HG03064 (cell line): Measurements from ENCODE around the gene NTN1.

Experiments
- ATAC-seq: cut with Tn5 transposase; IDR thresholded peaks from one replicate; pipeline ENCODE4 v1.9.1; 2021; ENCODE audit warnings: low read depth; ENCODE audit not compliant: unreplicated experiment

The NTN1 gene

DNA sequence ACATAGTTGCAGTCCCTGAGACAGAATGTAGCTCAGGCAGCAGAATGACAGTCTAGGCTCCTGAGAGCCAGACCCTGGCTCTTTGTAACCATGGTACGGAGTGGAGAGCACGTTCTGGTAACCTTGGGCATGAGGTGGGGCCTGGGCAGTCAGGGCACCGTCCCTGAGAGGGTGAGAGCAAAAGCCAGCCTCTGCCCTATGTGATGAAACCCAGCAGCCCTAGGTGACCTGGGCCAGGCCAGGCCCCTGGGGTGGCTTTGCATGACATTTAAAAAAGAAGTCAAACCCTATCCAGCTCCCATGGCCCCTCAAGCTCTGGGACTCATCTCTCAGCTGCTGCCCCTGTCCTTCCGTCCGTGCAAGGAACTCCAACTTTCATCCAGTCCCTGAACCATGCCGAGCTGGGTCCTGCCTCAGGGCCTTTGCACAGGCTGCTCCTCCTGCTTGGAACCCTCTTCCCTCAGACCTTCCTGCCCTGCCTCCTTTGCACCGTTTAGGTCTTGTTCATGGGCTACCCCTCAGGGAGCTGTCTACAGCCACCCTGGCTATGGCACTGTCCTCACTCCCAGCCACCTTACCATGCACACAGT is 188.6 kb downstream of the NTN1 start:
- no peak for ATAC-seq

DNA sequence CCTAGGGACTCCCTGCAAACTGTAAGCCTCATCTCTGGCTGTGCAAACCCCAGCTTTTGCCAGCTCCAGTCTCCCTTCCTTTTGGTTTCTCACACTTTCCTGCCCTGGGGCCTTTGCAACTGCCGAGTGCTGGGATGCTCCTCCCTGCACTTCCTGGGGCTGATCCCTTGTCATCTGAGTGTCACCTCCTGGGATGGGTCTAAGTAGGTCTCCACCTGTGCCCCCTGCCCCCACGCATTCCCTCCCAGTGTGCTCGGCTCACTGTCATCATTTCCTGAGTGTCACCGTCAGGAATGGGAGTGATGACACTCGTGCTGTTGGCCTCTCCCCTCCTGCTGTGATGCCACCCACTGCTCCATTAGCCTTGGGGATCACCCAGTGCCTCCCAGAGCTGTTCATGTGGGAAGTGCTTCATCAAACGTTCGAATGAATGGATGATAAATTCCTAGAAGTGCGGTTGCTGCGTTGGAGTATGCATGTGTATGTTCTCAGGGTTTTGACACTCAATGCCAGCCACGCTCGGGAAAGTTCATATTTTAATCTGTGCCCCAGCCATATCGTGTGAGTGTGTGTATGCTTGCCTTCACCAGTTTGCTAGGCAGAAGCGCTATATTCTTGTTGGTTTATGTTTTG is 189.9 kb downstream of the NTN1 start:
- no peak for ATAC-seq

DNA sequence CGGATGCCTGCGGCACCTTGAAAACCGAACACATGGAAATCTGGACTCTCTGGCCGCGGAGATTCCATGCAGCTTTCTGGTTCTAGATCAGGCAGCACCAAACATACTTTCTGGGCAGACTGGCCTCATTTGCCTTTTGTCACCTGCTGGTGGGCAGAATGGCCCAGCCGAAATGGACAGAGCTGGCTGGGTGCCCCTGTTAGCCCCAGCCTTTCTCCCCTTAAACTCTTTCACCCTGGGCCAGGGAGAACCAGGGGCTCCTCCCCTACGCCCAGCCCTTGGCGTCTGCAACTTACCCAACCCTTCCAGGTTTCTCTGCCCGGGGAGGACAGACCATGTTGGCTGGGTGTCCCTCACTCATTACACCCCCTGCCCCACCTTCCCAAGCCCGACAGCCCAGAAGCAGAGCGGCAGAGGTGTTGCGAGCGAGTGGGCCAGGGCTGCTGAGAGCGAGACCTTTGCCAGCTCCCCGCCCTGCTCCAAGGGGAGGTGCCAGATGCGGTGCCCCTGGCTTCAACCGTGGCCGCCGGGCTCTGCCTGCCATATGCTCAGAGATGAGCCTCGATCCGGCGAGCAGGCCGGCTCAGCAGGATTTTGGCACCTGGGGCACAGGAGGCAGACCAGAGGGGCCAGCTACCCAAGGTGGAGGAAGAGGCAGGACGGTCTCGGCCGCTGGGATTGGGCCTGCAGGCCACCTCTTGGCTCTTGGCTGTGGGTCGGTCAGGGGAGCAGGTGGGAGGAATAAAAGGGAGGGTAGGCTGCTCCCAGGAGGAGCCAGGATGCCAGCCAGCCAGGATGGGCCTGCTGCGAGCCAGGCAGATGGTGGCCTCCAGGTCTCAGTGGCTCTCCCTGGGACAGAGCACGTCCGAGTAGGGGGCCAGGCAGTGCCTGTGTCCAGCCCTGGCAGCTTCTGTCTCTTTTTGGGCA is 191.3 kb downstream of the NTN1 start:
- ATAC-seq = no peak

DNA sequence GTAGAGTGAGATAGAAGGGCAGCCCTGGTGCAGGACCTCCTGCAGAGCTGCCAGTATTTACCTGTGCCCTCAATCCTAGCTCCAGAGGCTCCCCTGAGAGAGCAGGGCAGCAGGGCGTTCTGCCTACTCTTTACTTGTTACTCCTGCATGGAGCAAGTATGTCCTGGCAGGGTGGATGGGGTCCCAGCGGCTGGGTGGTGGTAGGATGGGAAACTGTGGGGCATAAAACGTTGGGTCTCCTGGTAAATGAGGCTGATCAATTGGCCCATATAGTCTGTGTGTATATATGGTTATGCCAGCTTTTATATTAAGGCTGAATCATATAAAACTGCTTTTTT is 192.0 kb downstream of the NTN1 start:
- no peak for ATAC-seq

DNA sequence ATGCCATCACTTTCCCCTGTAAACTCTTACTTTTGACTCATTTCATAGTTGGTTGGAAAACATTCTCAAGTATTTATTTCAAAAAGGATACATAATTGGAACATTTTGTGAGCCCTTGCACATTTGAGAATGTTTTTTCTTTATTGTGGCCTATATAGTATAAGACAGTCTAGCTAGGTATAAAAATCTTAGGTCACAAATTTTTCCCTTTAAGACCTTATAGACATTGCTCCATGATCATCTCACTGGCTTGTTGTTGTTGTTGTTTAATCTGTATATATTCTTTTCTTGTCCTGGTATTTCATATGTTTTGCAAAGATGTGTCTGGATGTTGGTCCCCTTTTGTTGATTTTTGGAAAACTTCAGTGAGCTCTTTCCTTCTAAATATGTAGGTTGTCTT is 194.2 kb downstream of the NTN1 start:
- ATAC-seq = no peak

DNA sequence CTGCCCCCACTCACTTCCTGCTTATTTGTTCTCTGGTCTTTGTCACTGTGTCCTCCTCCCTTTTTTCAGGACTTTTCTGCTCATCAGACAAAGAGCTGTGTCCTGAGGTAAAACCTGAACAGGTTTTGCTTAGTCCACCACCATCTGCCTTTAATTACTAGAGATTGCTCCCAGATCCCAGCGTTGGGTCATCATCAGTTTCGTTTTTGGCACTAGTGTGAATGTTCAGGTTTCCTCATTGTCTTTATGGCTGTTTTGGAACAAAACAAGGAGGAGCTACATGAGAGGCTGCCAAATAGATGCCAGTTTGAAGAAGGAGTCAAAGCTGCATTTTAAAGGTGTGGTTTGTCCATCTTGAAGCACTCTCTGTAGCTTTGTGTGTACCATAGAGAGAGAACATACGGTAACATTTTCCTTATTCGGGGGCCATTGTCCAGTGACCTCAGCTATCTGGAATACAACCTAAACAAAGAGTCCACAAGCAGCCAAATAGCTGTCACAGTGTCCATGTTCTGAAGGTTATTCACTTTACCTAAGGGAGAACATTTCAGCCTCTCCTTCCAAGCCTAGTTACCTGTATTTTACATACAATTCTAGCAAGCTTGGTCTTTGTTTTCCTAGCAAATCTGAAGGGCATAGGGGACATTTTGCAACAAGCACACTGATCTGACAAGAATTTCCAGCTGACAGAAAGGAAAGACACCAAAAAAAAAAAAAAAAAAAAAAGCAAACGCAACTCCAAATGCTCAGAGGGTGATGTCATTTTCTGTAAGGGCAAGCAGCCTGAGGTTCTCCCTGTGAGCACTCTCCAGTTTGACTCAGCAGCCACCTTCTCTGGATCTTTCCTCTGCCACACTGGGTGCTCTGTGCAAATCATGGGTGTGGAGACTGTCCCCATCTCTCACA is 196.1 kb downstream of the NTN1 start:
- ATAC-seq = no peak

DNA sequence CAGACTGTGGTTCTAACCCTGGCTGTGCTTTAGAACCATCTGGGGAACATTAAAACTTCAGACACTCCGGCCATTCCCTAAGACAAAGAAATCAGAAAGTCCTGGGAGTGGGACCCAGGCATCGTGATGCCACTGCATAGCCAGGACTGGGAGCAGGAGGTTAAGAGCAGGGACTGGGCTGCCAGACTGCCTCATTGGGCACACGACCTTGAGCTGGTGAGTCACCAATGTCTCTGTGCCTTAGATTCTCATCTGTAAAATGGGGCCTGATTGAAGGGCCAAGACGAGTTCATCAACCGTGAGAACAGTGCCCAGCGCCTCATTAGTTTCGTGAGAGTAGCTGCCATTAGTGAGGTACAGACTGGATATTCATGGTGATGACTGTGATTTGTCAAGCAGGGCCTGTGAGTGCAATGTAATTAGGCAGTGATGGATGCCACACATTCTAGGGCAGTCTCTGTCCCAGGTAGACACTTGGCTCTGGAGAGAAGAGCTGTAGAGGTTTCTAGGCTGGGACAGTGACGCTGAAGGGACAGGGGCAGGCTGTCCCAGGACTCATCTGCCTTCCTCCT is 196.8 kb downstream of the NTN1 start:
- ATAC-seq = no peak

DNA sequence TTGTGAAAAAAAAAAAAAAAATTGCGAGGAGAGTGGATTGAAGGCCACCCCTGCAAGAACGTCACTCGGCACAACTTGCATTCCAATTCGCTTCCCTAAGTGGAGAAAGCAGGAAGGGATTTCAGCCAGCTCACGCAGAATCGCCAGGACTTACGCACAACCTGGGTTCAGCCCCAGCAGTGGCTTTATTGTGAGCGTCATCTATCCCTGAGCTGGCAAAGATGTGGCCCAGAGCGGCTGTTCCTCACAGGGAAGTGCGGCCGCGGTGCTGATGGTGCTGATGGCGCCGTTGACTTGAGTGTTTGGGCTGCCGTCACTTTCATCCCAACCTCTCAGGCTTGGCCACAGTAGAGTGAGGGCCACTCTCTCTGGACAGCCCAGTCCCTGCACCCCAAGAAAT is 197.6 kb downstream of the NTN1 start:
- ATAC-seq = no peak

DNA sequence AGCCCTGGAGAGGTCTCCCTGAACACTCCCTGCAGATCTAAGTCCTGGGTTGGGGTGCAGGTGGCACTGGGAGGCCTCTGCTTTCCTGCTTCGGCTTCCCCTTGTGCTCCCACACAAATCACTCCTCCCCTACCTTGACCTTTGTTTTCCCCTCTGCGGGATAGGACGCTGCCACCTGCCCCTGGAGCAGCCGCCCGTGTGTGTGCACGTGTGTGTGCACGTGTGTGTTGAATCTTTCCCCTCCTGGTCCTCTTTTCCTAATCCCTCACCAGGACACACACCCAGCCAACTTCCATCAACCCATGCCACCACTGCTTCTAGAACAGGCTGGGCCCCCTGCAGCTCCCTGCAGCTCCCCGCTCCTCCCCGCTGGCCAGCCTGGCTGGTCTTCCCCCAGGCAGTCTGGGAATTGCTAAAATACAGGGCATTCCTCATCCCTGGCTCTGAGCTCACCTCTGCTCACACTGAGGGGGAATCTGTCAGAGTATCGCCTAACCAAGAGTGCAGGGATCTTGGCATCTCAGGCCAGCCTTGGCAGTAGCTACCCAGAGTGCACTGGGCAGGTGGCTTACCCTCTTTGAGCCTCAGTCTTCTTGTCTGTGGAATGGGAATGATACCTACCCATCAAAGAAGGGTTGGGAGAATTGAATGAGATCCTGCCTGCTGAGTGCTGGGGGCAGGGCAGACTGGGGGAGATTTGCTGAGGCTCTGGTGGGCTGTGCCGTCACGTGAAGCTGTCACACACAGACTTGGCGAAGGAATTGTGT is 198.5 kb downstream of the NTN1 start:
- ATAC-seq = no peak

DNA sequence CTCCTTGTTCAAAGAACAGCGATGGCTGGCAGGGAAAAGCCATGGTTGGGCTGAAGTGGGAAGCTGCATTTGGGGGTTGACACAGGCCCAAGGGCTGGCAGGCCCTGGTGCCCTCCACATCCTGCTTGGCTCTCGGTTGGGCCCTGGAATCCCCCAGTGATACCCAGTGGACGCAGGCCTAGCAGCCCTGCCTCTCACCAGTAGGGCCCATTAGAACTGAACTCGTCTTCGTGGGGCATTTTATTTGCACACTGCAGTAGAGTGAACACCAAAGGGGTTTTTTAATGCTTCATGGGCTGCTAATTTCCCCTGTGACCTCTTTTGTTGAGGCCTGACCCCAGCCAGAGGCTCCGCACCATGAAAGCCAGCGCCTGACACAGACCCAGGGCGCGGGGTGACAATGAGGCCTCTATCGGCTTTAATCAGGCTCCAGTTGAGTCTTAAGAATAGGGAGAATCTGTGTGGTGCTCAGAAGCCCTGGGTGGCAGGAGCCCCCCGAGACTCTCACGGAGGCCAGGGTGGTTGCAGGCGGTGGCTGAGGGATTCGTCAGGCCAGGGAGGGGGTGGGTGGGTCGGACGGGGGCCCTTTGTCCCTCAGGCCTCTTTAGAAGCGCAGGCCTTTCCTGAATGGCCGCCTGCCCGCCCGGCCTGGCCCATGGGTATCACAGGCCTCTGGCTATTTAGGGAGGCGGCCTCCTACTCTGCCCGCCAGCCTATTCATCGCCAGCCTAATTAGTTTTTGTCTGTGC is 199.3 kb downstream of the NTN1 start:
- ATAC-seq = no peak

DNA sequence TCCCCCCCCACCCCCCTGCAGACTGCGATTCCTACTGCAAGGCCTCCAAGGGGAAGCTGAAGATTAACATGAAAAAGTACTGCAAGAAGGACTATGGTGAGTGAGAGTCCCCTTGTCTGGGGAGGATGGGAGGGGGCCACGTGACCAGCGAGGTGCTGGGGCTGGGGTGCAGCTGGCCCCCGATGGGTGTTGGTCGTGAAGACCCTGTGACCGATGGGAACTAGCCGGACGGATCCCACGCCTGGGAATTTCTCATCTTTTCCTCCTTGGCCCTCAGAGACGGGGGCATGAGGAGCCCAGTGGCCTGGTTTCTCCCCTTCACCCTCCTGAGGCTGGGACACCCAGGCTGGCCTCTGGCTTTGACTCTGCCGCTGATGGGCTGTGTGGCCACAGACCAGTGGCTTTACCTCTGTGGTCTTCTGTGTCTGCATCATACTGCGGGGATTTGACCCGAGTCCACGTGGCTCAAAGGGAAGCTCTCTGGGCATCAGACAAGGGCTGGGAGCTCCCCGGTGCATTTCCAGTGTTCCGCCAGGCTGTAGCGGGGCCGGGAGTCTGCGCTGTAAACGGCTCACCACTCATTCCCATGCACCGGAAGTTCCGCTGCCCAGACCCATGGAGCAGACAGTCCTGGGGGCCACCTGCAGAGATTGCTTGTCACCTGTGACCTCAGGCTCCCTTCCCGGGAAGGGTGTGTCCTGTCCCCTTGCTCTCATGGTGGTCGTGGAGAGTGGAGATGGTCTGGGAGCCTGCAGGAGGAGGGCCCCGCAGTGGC is 200.0 kb downstream of the NTN1 start:
- no peak for ATAC-seq

DNA sequence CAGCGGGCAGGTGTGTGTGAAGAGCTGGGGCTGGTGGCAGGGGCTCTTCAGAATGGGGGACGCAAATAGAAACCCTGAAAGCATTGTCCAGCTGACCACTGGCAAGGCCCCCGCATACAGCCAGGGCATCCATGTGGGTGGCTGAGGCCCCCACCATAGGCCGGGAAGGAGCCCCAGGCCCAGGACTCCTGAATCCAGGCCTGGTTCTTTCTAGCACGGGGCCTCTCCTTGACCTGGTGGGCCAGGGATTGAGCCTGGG is 200.5 kb downstream of the NTN1 start:
- no peak for ATAC-seq

DNA sequence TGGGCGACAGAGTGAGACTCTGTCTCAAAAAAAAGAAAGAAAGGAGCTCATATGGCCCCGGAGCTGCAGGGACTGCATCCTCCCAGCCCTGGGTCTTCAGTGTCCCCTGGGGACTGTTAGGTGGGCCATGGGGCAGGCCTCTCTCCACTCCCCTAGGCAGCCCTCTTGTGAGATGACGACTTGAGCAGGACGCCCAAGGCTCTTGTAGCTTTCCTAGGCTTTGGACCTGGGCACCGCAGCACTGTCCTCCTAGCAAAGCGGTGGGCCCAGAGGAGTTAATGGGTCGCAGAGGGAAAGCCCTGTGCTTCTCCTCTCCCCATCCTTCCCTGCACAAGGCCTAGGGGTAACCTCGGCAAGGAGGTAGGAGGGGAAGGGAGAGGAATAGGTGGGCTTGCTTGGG is 202.2 kb downstream of the NTN1 start:
- ATAC-seq = no peak

DNA sequence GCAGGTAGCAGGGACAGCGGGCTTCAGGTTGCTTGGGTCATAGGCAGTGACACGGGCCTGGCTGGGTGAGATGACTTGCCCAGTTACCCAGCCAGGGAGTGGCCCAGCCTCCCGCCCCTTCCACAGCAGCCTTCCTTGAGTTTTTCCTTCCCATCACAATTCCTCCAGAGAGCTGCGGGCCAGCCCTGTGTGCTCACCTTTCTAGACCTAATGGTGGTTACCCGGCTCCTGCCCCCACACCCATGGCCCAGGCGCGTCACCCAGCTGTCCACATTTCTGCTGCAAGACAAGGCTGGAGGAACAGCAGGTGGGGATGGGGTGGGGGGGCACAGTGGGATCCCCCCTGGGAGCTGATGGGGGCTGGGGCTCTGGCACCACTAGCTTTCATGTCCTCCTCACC is 203.2 kb downstream of the NTN1 start:
- ATAC-seq = no peak

DNA sequence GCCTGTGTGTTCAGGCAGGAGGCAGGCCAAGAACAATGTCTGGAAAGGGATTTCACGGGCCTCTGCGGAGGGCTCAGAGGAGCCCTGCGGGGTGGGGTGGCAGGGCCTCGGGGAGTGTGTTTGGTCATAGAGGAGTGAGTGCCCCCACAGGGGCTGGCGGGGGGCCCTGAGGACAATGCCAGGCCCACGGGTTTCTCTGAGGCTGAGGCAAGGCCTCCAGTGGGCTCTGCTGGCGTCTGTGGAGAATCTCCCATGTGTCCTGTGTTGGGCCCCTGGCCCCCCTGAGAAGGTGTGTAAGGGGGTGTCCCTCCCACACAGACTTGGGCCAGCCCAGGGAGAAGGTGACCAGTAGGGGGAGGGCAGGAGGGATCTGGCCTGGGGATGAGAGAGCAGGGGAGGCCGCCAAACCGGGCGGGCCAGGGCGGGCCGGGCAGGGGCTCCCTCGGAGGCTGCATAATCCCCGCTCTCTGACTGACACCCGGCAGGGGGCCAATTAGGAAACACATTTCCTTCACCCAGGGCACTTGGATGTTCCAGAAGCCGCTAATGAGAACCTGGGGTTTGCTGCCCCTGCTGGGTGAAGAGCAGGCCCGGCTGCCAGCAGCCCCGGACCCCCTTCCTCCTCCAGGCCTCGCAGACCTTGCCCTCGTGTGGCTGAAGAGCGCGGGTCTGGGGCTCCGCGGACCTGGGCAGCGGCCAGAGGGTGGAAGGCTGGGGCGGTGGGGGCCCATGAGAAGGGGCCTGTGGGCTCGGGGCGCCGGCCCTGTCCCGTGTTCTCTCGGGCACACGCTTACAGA is 204.2 kb downstream of the NTN1 start:
- no peak for ATAC-seq

DNA sequence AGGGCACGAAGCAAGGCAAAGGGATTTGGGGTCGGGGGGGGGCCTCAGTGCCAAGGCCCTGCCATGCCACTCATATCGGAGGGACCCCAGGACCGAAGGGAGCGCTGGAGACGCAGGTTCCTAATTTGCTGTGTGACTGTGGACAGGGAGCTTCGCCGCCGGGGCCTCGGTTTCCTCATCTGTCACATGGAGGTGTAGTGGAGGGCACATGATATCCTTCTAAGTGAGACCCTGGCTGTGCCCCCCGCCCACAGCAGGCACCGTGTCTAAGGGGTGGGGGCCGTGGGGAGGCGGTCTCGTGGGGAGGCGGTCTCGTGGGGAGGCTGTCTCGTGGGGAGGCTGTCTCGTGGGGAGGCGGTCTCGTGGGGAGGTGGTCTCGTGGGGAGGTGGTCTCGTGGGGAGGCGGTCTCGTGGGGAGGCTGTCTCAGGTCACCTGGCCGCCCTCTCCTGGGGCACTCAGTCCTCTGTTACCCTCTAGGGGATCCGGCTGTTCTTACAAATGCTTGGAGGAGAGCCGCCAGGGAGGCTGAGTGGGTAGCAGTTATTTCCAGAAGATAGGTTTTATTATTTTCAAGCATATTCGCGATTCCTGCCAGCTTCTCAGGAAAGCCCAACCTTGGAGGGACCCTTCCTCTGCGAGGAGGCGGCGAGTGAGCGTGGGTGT is 205.0 kb downstream of the NTN1 start:
- ATAC-seq = no peak

DNA sequence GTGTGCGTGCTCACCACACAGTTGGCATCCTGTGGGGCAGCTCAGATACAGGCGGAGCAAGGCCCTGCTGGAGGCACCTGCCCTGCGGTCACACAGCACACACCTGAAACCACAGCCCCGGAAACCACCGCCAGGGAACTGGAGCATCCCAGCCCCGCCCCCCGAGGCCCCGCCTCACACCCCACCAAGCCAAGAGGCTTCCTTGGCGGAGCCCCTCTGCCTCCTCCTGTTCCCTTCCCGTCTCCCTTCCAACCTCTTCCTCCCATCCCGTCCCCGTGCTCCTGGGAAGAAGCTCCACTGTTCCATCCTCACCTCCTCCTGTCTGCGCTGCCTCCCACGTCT is 205.5 kb downstream of the NTN1 start:
- ATAC-seq = no peak
